Spleen (tissue), 11 donors: ENCODE data around the gene LTBP2. TPM values are rescaled to one million over a fixed set of nuclear protein-coding genes. Genes with fewer than 3 reads are reported as not detected.

ENCODE experiments used
- DNase-seq: peaks from one replicate; pipeline ENCODE4 v3.0.0-alpha.2; 2020
- H3K27ac ChIP-seq, 8 donors: fragments of 200-600 bp; sonication (generic) in 7 of 8; 1 replicate in 4 of 8; 2 replicates in 4 of 8; pipeline versions ENCODE4 v1.5.0 to v1.8.0; 2016 to 2021; ENCODE audit warnings: inconsistent platforms in 4 of 8, mild to moderate bottlenecking in 4 of 8, moderate library complexity in 1 of 8
- H3K27me3 ChIP-seq, 7 donors: fragments of 200-600 bp; sonication (generic) in 6 of 7; replicated peaks in 1 of 7; 1 replicate in 4 of 7; 2 replicates in 3 of 7; pipeline versions ENCODE4 v1.5.0 to v1.8.0; 2016 to 2021; ENCODE audit warnings: inconsistent platforms in 3 of 7, mild to moderate bottlenecking in 1 of 7
- H3K36me3 ChIP-seq, 6 donors: fragments of 200-600 bp; sonication (generic) in 5 of 6; 1 replicate in 4 of 6; 2 replicates in 2 of 6; pipeline versions ENCODE4 v1.5.0 to v1.8.0; 2016 to 2021; ENCODE audit warnings: inconsistent platforms in 2 of 6
- H3K4me1 ChIP-seq, 6 donors: fragments of 200-600 bp; sonication (generic) in 5 of 6; 1 replicate in 3 of 6; 2 replicates in 3 of 6; pipeline versions ENCODE4 v1.5.0 to v1.8.0; 2016 to 2021; ENCODE audit warnings: inconsistent platforms in 3 of 6
- H3K4me3 ChIP-seq, 8 donors: fragments of 200-600 bp; sonication (generic) in 7 of 8; 1 replicate in 4 of 8; 2 replicates in 4 of 8; pipeline versions ENCODE4 v1.5.0 to v1.8.0; 2016 to 2021; ENCODE audit warnings: inconsistent platforms in 4 of 8, mild to moderate bottlenecking in 4 of 8, moderate library complexity in 2 of 8
- H3K9me3 ChIP-seq, 8 donors: fragments of 200-600 bp; sonication (generic) in 7 of 8; 1 replicate in 4 of 8; 2 replicates in 4 of 8; pipeline versions ENCODE4 v1.5.0 to v1.8.0; 2016 to 2021; ENCODE audit warnings: inconsistent platforms in 4 of 8
- POLR2A ChIP-seq, 3 donors: fragments of 450-650 bp; IDR thresholded peaks; one replicate each; pipeline ENCODE4 v1.5.1; 2017; ENCODE audit warnings: antibody characterized with exemption in 3 of 3, mild to moderate bottlenecking in 1 of 3
- POLR2AphosphoS5 ChIP-seq, 3 donors: sonication (generic); formaldehyde crosslinking; IDR thresholded peaks; one replicate each; pipeline ENCODE4 v1.5.1; 2017; ENCODE audit warnings: antibody characterized with exemption in 3 of 3
- WGBS, 5 donors: extraction: QIAGEN DNeasy Blood & Tissue Kit in 3 of 5; methylation state at CpG; one replicate each; pipeline versions ENCODE4 v1.1.5 to v1.1.7; 2013 to 2018; 5-methylcytosine and 5-hydroxymethylcytosine counted together
- intact Hi-C: fragments of 100-400 bp; cut with DNase I; formaldehyde crosslinking; loops from one replicate; pipeline ENCODE4 v1.15.0; 2023; ENCODE audit warnings: low total_unique reads
- polyA plus RNA-seq, 3 donors: library from polyadenylated mRNA; stranded (reverse); fragments of 200-250 nt; gene quantifications; one replicate each; pipeline ENCODE4 v1.2.1, GENCODE V29; 2013
- total RNA-seq, 7 donors: library from RNA; depleted of rRNA in 3 of 7; stranded (reverse); fragments of >200 nt in 3 of 7; fragmentation: NEBNext Ultra II Directional in 4 of 7; extraction: Animal tissue kit (Norgen Biotek cat#: 25700) in 4 of 7; gene quantifications; one replicate each; pipeline versions ENCODE4 v1.1.0 to v1.2.1, GENCODE V29; 2016 to 2021
- TF ChIP-seq, protein P1 (sequence below), 11 experiments: fragments of 200-600 bp in 7 of 11; fragments of 450-650 bp in 4 of 11; sonication (generic) in 4 of 11; IDR thresholded peaks in 8 of 11; conservative IDR thresholded peaks in 3 of 11; 1 replicate in 7 of 11; 2 replicates in 4 of 11; pipeline versions ENCODE4 v1.4.0 to v1.8.0; 2016 to 2021; ENCODE audit warnings: antibody characterized with exemption in 11 of 11, inconsistent platforms in 4 of 11, mild to moderate bottlenecking in 1 of 11
- donor health status: healthy with polysubstance abuse.
- donor health status: DM: no; HTN: no; CAD: no; lungs with moderate emphysema.
- donor health status: DM: no; HTN: no; CAD: no.
- donor health status: Bipolar disorder and iron deficiency.
- donor health status: healthy.
- donor health status: DM: no; HTN: no; CAD: no.
- donor health status: DM: yes; HTN: yes; CAD: no.

Gene LTBP2
- total and polyA plus RNA-seq, 10 donors, result 3.4 to 10.7 (median 5.6) TPM

DNA sequence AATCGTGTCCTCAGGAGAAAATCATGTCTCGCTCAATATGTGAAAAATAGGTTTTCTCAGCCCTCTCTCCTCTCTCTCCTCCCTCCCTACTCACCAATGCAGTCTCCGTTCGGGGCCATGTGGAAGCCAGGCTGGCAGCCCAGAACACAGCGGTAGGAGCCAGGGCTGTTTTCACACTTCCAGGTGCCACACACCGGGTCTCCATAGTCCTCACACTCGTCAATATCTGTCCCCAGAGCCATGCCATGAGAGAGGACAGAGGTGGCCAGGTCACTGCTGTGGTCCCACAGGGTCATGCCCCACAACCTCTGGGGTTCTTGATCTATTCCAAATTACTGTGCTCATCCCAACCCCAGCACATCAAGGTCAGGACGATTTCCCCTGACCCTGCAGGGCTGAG is 105.0 kb downstream of the LTBP2 start:
- no peaks in the 10 kb centered on the region for H3K36me3 ChIP-seq
- TF ChIP-seq POLR2AphosphoS5 (IDR thresholded peaks at IDR 0.05) (no peak), POLR2A (IDR thresholded peaks at IDR 0.05) (no peak)
- TF ChIP-seq, protein P1, sequence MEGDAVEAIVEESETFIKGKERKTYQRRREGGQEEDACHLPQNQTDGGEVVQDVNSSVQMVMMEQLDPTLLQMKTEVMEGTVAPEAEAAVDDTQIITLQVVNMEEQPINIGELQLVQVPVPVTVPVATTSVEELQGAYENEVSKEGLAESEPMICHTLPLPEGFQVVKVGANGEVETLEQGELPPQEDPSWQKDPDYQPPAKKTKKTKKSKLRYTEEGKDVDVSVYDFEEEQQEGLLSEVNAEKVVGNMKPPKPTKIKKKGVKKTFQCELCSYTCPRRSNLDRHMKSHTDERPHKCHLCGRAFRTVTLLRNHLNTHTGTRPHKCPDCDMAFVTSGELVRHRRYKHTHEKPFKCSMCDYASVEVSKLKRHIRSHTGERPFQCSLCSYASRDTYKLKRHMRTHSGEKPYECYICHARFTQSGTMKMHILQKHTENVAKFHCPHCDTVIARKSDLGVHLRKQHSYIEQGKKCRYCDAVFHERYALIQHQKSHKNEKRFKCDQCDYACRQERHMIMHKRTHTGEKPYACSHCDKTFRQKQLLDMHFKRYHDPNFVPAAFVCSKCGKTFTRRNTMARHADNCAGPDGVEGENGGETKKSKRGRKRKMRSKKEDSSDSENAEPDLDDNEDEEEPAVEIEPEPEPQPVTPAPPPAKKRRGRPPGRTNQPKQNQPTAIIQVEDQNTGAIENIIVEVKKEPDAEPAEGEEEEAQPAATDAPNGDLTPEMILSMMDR (IDR thresholded peaks at IDR 0.05 in 8 of 11, conservative IDR thresholded peaks at IDR 0.05 in 3 of 11), result no peak
- DNase-seq, result peak; percentile 45
- H3K4me1 ChIP-seq, result peaks cover 0 to 15% (median 8%) of the 10 kb centered on the region in 6 donors
- 73 to 86% (median 81%) methylated on average over 8 of the region's 8 CpGs for WGBS, 5 donors
- intact Hi-C loops, result no loop called here
- H3K4me3 ChIP-seq, result no peak overlapping the region
- no peaks in the 10 kb centered on the region for H3K9me3 ChIP-seq
- peaks cover 0 to 15% (median 0%) of the 10 kb centered on the region in 7 donors for H3K27me3 ChIP-seq
- no peak overlapping the region for H3K27ac ChIP-seq

DNA sequence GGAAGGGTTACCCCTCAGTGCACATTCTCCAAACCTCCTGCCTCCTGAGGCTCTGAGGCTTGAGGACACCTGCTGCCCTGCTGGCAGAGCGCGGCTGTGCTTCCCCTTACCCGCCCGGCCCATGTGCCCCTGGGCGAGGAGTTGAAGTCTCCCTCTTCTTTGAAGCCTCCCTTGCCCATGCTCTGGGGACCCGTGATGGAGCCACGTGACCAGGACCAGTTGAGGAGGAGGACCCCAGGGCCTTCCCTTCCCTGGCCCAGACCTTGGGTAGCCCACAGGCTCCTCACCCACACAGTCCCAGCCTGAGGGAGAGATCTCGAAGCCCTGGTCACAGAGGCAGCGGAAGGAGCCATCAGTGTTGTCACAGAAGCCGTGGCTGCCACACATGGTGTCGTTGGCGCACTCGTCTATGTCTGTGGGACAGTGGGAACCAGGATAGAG is 105.6 kb downstream of the LTBP2 start:
- 67 to 79% (median 74%) methylated on average over 11 to 13 of the region's 13 CpGs for WGBS, 5 donors
- Histone ChIP-seq H3K36me3 (no peaks in the 10 kb centered on the region), H3K4me3 (no peak overlapping the region), H3K27me3 (peaks cover 0 to 15% (median 0%) of the 10 kb centered on the region in 7 donors), H3K4me1 (peaks cover 0 to 18% (median 10%) of the 10 kb centered on the region in 6 donors), H3K9me3 (no peaks in the 10 kb centered on the region), H3K27ac (no peak overlapping the region)
- peak in 2 of 3 donors; percentile 42 to 74 for TF ChIP-seq POLR2AphosphoS5 (IDR thresholded peaks at IDR 0.05)
- TF ChIP-seq, protein P1 (IDR thresholded peaks at IDR 0.05 in 8 of 11, conservative IDR thresholded peaks at IDR 0.05 in 3 of 11), result peak in 1 of 11 experiments; percentile 12
- no peak for TF ChIP-seq POLR2A (IDR thresholded peaks at IDR 0.05)
- intact Hi-C loops, result no loop called here
- peak; percentile 80 for DNase-seq

DNA sequence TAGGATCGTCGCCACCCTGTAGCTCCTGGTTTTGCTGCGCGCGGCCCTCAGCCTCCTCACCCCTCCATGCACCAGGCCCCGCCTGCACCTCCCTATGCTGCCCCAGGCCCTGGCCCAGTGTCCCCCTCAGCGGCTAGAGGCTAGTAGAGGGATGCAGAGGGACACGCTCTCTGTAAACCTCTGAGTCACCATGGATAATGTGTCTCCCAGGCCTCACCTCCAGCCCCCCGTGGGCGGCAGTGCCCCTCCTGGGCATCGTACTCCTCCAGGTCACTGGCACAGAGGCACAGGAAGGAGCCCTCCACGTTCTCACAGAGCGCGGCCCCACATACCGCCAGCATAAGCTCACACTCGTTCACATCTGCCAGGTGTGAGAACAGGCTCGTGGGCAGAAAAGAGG is 106.2 kb downstream of the LTBP2 start:
- Histone ChIP-seq H3K36me3 (no peaks in the 10 kb centered on the region), H3K27ac (no peak overlapping the region), H3K4me3 (no peak overlapping the region), H3K4me1 (peaks cover 0 to 24% (median 13%) of the 10 kb centered on the region in 6 donors), H3K27me3 (peaks cover 0 to 15% (median 0%) of the 10 kb centered on the region in 7 donors), H3K9me3 (no peaks in the 10 kb centered on the region)
- intact Hi-C loops, result no loop called here
- DNase-seq, result no peak
- TF ChIP-seq POLR2A (IDR thresholded peaks at IDR 0.05), result no peak
- TF ChIP-seq, protein P1 (IDR thresholded peaks at IDR 0.05 in 8 of 11, conservative IDR thresholded peaks at IDR 0.05 in 3 of 11), result no peak
- TF ChIP-seq POLR2AphosphoS5 (IDR thresholded peaks at IDR 0.05), result no peak
- 67 to 80% (median 70%) methylated on average over 13 to 17 of the region's 17 CpGs for WGBS, 5 donors

DNA sequence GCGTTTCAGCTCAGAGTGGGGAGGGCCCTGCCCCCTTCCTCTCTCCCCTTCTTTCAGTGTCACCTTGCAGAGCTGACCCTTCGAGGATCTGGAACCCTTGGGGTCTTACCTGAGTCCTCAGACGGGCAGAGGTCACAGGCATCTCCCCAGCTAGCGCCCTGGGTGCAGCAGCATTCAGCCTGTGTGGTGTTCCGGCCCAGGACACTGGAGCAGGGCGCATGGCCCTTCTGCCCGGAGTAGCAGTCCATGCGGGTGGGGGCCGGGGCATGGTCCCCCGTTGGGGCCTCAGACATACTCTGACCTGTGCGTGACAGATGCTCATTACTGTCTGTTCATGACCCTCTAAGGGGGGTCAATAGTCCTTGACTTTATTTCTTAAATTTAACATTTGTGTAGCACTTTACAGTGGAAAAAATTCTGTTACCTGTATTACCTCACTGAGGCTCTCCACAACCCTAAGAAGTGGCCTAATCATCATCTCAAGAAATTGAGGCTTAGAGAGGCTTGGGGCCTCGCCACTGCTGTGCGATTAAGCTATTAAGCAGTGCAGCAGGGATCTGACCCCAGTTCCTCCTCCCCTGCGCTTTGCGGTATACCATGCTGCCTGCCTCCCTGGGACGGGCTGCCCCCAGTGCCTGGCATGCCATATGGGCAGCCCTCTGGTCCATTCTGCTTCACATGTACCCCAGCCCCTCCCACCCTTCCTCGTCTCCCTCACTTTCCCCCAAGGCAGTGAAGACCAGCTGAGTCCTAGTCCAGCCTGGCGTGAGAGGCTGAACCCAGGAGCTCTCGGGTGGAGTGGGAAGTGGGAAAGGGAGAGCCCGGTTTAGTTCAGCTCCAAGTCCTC is 106.9 kb downstream of the LTBP2 start:
- Histone ChIP-seq H3K4me3 (no peak overlapping the region), H3K4me1 (peaks cover 0 to 27% (median 14%) of the 10 kb centered on the region in 6 donors), H3K9me3 (no peaks in the 10 kb centered on the region), H3K27ac (no peak overlapping the region), H3K36me3 (no peaks in the 10 kb centered on the region), H3K27me3 (peaks cover 0 to 15% (median 0%) of the 10 kb centered on the region in 7 donors)
- WGBS, 5 donors, result 87 to 94% (median 91%) methylated on average over 20 of the region's 20 CpGs
- TF ChIP-seq POLR2AphosphoS5 (IDR thresholded peaks at IDR 0.05), result no peak
- no peak for TF ChIP-seq POLR2A (IDR thresholded peaks at IDR 0.05)
- TF ChIP-seq, protein P1 (IDR thresholded peaks at IDR 0.05 in 8 of 11, conservative IDR thresholded peaks at IDR 0.05 in 3 of 11), result no peak
- intact Hi-C loops, result loop anchor here (5.0 kb wide), 1 partner anchor 107 kb away; the partner anchor contains the start of gene LTBP2
- DNase-seq, result no peak
